ENCODE data around the gene DUSP3. TPM values are rescaled to one million over a fixed set of nuclear protein-coding genes. Genes with fewer than 3 reads are reported as not detected.

The DUSP3 gene
- total and polyA plus RNA-seq, 10 of the 15 experiments (the other 5 are each of a cell fraction or from before 2014, with no cell fraction given), result 1.5 to 12.1 (median 3.8) TPM

GRCh38 chr17:43720311-43721060, 58.3 kb downstream of the DUSP3 start (continued):
- TF ChIP-seq RELA (IDR thresholded peaks at IDR 0.05; ENCODE audit: borderline replicate concordance, partially characterized antibody) (peak; percentile 39), PAX5 (IDR thresholded peaks at IDR 0.05; ENCODE audit: borderline replicate concordance, low read depth, low read length) (peak; percentile 13; the same call in 1 of the 2 replicates), CBX5 (IDR thresholded peaks at IDR 0.05; ENCODE audit: low read depth) (no peak), GATAD2B (conservative IDR thresholded peaks at IDR 0.05; ENCODE audit: low read depth) (peak; percentile 95), MXI1 (IDR thresholded peaks at IDR 0.05; ENCODE audit: low read depth, low read length) (0 out of 2 replicates have a peak, but pooled peaks have one; percentile 14), IKZF2 (IDR thresholded peaks at IDR 0.05) (peak in 1 of 2 experiments; percentile 29; a peak in 2 of 4 replicates), EGR1 (IDR thresholded peaks at IDR 0.05; ENCODE audit: borderline replicate concordance in 1 of 2, low read depth in 2 of 2, low read length in 2 of 2) (0 out of 3 replicates have a peak, but pooled peaks of 1 of the 2 experiments have one; percentile 22), KLF5 (IDR thresholded peaks at IDR 0.05; ENCODE audit: partially characterized antibody) (no peak), YY1 (IDR thresholded peaks at IDR 0.05; ENCODE audit: low read depth, low read length) (peak; percentile 54; the same call in 1 of the 2 replicates), CREM (IDR thresholded peaks at IDR 0.05; ENCODE audit: low read depth) (no peak), HDAC2 (IDR thresholded peaks at IDR 0.05) (no peak), IKZF1 (conservative IDR thresholded peaks at IDR 0.05) (peak; percentile 81), TAF1 (IDR thresholded peaks at IDR 0.05; ENCODE audit: borderline replicate concordance, low read depth, low read length) (peak; percentile 51; the same call in 1 of the 2 replicates), POLR2AphosphoS5 (IDR thresholded peaks at IDR 0.05; ENCODE audit: low read length) (peak; percentile 51; the same call in 1 of the 2 replicates), ZNF384 (IDR thresholded peaks at IDR 0.05; ENCODE audit: borderline replicate concordance, low read depth, low read length) (peak; percentile 64), RAD21 (IDR thresholded peaks at IDR 0.05; ENCODE audit: insufficient read depth, low read depth, low read length) (no peak), NBN (IDR thresholded peaks at IDR 0.05) (peak; percentile 25; the same call in 1 of the 2 replicates), BHLHE40 (IDR thresholded peaks at IDR 0.05; ENCODE audit: borderline replicate concordance in 1 of 2, low read depth in 2 of 2, low read length in 1 of 2) (peak in 1 of 2 experiments; percentile 56; a peak in 2 of 4 replicates), SMARCA5 (IDR thresholded peaks at IDR 0.05) (0 out of 2 replicates have a peak, but pooled peaks have one; percentile 65), HDGF (IDR thresholded peaks at IDR 0.05) (peak; percentile 80), ZNF207 (IDR thresholded peaks at IDR 0.05; ENCODE audit: borderline replicate concordance) (0 out of 2 replicates have a peak, but pooled peaks have one; percentile 54), SIX5 (IDR thresholded peaks at IDR 0.05; ENCODE audit: low read depth, low read length, severe bottlenecking) (peak; percentile 39), CBFB (IDR thresholded peaks at IDR 0.05; ENCODE audit: low read depth) (no peak), POLR2A (IDR thresholded peaks at IDR 0.05; ENCODE audit: low read depth, low read length) (peak; percentile 93), TBL1XR1 (IDR thresholded peaks at IDR 0.05; ENCODE audit: low read depth, low read length) (no peak), STAT1 (conservative IDR thresholded peaks at IDR 0.05) (peak; percentile 89; the same call in 1 of the 2 replicates), CREB1 (IDR thresholded peaks at IDR 0.05; ENCODE audit: low read depth) (0 out of 2 replicates have a peak, but pooled peaks have one; percentile 12)
- TF ChIP-seq, protein P1, sequence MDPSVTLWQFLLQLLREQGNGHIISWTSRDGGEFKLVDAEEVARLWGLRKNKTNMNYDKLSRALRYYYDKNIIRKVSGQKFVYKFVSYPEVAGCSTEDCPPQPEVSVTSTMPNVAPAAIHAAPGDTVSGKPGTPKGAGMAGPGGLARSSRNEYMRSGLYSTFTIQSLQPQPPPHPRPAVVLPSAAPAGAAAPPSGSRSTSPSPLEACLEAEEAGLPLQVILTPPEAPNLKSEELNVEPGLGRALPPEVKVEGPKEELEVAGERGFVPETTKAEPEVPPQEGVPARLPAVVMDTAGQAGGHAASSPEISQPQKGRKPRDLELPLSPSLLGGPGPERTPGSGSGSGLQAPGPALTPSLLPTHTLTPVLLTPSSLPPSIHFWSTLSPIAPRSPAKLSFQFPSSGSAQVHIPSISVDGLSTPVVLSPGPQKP (IDR thresholded peaks at IDR 0.05; ENCODE audit: low read depth, low read length), result no peak
- TF ChIP-seq, protein P2, sequence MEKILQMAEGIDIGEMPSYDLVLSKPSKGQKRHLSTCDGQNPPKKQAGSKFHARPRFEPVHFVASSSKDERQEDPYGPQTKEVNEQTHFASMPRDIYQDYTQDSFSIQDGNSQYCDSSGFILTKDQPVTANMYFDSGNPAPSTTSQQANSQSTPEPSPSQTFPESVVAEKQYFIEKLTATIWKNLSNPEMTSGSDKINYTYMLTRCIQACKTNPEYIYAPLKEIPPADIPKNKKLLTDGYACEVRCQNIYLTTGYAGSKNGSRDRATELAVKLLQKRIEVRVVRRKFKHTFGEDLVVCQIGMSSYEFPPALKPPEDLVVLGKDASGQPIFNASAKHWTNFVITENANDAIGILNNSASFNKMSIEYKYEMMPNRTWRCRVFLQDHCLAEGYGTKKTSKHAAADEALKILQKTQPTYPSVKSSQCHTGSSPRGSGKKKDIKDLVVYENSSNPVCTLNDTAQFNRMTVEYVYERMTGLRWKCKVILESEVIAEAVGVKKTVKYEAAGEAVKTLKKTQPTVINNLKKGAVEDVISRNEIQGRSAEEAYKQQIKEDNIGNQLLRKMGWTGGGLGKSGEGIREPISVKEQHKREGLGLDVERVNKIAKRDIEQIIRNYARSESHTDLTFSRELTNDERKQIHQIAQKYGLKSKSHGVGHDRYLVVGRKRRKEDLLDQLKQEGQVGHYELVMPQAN (conservative IDR thresholded peaks at IDR 0.05), result peak; percentile 49; the same call in 1 of the 2 replicates
